Measurements from ENCODE around the gene AIMP1. TPM values are rescaled to one million over a fixed set of nuclear protein-coding genes. Genes with fewer than 3 reads are reported as not detected.

Gene AIMP1
- total RNA-seq, 2 experiments from 2014 or later = 49.5 to 52.4 TPM

- ChIA-PET POLR2A (no interaction called here), CTCF (no interaction called here)
- no peak overlapping the region for H3K4me3 Mint-ChIP-seq
- no peaks in the 10 kb centered on the region for H3K27me3 Mint-ChIP-seq
- H3K9me3 Mint-ChIP-seq = peaks cover 14% of the 10 kb centered on the region
- no peak overlapping the region for H3K27ac Mint-ChIP-seq
- peaks cover 72% of the 10 kb centered on the region for H3K36me3 Mint-ChIP-seq (ENCODE audit: low read depth)
- no peak for DNase-seq
- H3K4me1 Mint-ChIP-seq = peaks cover 18% of the 10 kb centered on the region
These were observed 24.4 kb downstream of the AIMP1 start for GRCh38 chr4:106340774-106341173.

GRCh38 chr4:106343865-106344646, 27.7 kb downstream of the AIMP1 start:
- no peak overlapping the region for H3K27ac Mint-ChIP-seq
- peaks cover 61% of the 10 kb centered on the region for H3K36me3 Mint-ChIP-seq (ENCODE audit: low read depth)
- H3K27me3 Mint-ChIP-seq = no peaks in the 10 kb centered on the region
- DNase-seq = no peak
- ChIA-PET POLR2A (no interaction called here), CTCF (no interaction called here)
- no peak overlapping the region for H3K4me3 Mint-ChIP-seq
- H3K9me3 Mint-ChIP-seq = peaks cover 7% of the 10 kb centered on the region
- H3K4me1 Mint-ChIP-seq = peaks cover 18% of the 10 kb centered on the region

- ChIA-PET CTCF (no interaction called here), POLR2A (no interaction called here)
- Mint-ChIP-seq H3K27ac (no peak overlapping the region), H3K27me3 (no peaks in the 10 kb centered on the region), H3K36me3 (ENCODE audit: low read depth) (peaks cover 59% of the 10 kb centered on the region), H3K4me3 (no peak overlapping the region), H3K9me3 (peaks cover 7% of the 10 kb centered on the region), H3K4me1 (peaks cover 18% of the 10 kb centered on the region)
- DNase-seq = no peak
These were observed 28.3 kb downstream of the AIMP1 start for GRCh38 chr4:106344647-106344970.

GRCh38 chr4:106347167-106347566, 30.8 kb downstream of the AIMP1 start:
- no peak overlapping the region for H3K27ac Mint-ChIP-seq
- DNase-seq = no peak
- no peaks in the 10 kb centered on the region for H3K27me3 Mint-ChIP-seq
- POLR2A ChIA-PET = interaction anchor here (1.3 kb wide), 1 partner anchor 31 kb away, joined by 3 read pairs; the partner anchor contains the start of gene TBCK
- CTCF ChIA-PET = interaction anchor here (1.4 kb wide), 1 partner anchor 81 kb away, joined by 3 read pairs; no protein-coding TSS in a partner anchor
- H3K36me3 Mint-ChIP-seq (ENCODE audit: low read depth) = peaks cover 42% of the 10 kb centered on the region
- peaks cover 1% of the 10 kb centered on the region for H3K4me1 Mint-ChIP-seq
- H3K9me3 Mint-ChIP-seq = no peaks in the 10 kb centered on the region
- no peak overlapping the region for H3K4me3 Mint-ChIP-seq

GRCh38 chr4:106351016-106351415, 34.7 kb downstream of the AIMP1 start:
- no peaks in the 10 kb centered on the region for H3K27me3 Mint-ChIP-seq
- ChIA-PET CTCF (no interaction called here), POLR2A (no interaction called here)
- no peak overlapping the region for H3K4me3 Mint-ChIP-seq
- H3K4me1 Mint-ChIP-seq = no peaks in the 10 kb centered on the region
- DNase-seq = no peak
- peaks cover 29% of the 10 kb centered on the region for H3K36me3 Mint-ChIP-seq (ENCODE audit: low read depth)
- H3K27ac Mint-ChIP-seq = no peak overlapping the region
- no peaks in the 10 kb centered on the region for H3K9me3 Mint-ChIP-seq

- no peaks in the 10 kb centered on the region for H3K4me1 Mint-ChIP-seq
- no peak overlapping the region for H3K4me3 Mint-ChIP-seq
- CTCF ChIA-PET = interaction anchor here (1.1 kb wide), 1 partner anchor 25 kb away, joined by 3 read pairs; no protein-coding TSS in a partner anchor
- no peaks in the 10 kb centered on the region for H3K9me3 Mint-ChIP-seq
- POLR2A ChIA-PET = no interaction called here
- no peak for DNase-seq
- H3K36me3 Mint-ChIP-seq (ENCODE audit: low read depth) = peaks cover 13% of the 10 kb centered on the region
- no peak overlapping the region for H3K27ac Mint-ChIP-seq
- H3K27me3 Mint-ChIP-seq = no peaks in the 10 kb centered on the region
These were observed 37.4 kb downstream of the AIMP1 start for GRCh38 chr4:106353786-106354185.

GRCh38 chr4:106355193-106355592, 38.8 kb downstream of the AIMP1 start:
- DNase-seq = no peak
- CTCF ChIA-PET = no interaction called here
- POLR2A ChIA-PET = no interaction called here
- no peaks in the 10 kb centered on the region for H3K4me1 Mint-ChIP-seq
- peaks cover 8% of the 10 kb centered on the region for H3K36me3 Mint-ChIP-seq (ENCODE audit: low read depth)
- no peaks in the 10 kb centered on the region for H3K9me3 Mint-ChIP-seq
- H3K27ac Mint-ChIP-seq = no peak overlapping the region
- no peak overlapping the region for H3K4me3 Mint-ChIP-seq
- no peaks in the 10 kb centered on the region for H3K27me3 Mint-ChIP-seq

- Mint-ChIP-seq H3K36me3 (ENCODE audit: low read depth) (no peaks in the 10 kb centered on the region), H3K9me3 (no peaks in the 10 kb centered on the region), H3K4me1 (no peaks in the 10 kb centered on the region), H3K27me3 (peaks cover 3% of the 10 kb centered on the region), H3K4me3 (no peak overlapping the region), H3K27ac (no peak overlapping the region)
- ChIA-PET POLR2A (no interaction called here), CTCF (no interaction called here)
- DNase-seq = no peak
These were observed 42.5 kb downstream of the AIMP1 start for GRCh38 chr4:106358899-106359298.

GRCh38 chr4:106362086-106362825, 45.9 kb downstream of the AIMP1 start:
- CTCF ChIA-PET = no interaction called here
- no peaks in the 10 kb centered on the region for H3K4me1 Mint-ChIP-seq

GRCh38 chr4:106364282-106364681, 47.9 kb downstream of the AIMP1 start:
- Mint-ChIP-seq H3K36me3 (ENCODE audit: low read depth) (no peaks in the 10 kb centered on the region), H3K27me3 (peaks cover 3% of the 10 kb centered on the region), H3K4me3 (no peak overlapping the region), H3K27ac (no peak overlapping the region), H3K9me3 (no peaks in the 10 kb centered on the region), H3K4me1 (no peaks in the 10 kb centered on the region)
- ChIA-PET POLR2A (no interaction called here), CTCF (no interaction called here)
- DNase-seq = no peak

More at GRCh38 chr4:106362086-106362825, 45.9 kb downstream of the AIMP1 start:
- Mint-ChIP-seq H3K27ac (no peak overlapping the region), H3K4me3 (no peak overlapping the region), H3K27me3 (peaks cover 3% of the 10 kb centered on the region), H3K36me3 (ENCODE audit: low read depth) (no peaks in the 10 kb centered on the region), H3K9me3 (no peaks in the 10 kb centered on the region)
- POLR2A ChIA-PET = no interaction called here
- no peak for DNase-seq

GRCh38 chr4:106365613-106366012, 49.3 kb downstream of the AIMP1 start:
- H3K27me3 Mint-ChIP-seq = peaks cover 8% of the 10 kb centered on the region
- H3K4me1 Mint-ChIP-seq = no peaks in the 10 kb centered on the region
- H3K27ac Mint-ChIP-seq = no peak overlapping the region
- CTCF ChIA-PET = interaction anchor here (0.8 kb wide), 1 partner anchor 150 kb away, joined by 3 read pairs; no protein-coding TSS in a partner anchor
- no peak for DNase-seq
- H3K9me3 Mint-ChIP-seq = no peaks in the 10 kb centered on the region
- no peaks in the 10 kb centered on the region for H3K36me3 Mint-ChIP-seq (ENCODE audit: low read depth)
- H3K4me3 Mint-ChIP-seq = no peak overlapping the region
- POLR2A ChIA-PET = no interaction called here

- Mint-ChIP-seq H3K4me1 (no peaks in the 10 kb centered on the region), H3K27ac (no peak overlapping the region)
- CTCF ChIA-PET = no interaction called here
These were observed 49.7 kb downstream of the AIMP1 start for GRCh38 chr4:106366026-106366425.

GRCh38 chr4:106367072-106367471, 50.7 kb downstream of the AIMP1 start:
- Mint-ChIP-seq H3K27ac (no peak overlapping the region), H3K9me3 (no peaks in the 10 kb centered on the region), H3K36me3 (ENCODE audit: low read depth) (no peaks in the 10 kb centered on the region), H3K27me3 (peaks cover 11% of the 10 kb centered on the region), H3K4me3 (no peak overlapping the region), H3K4me1 (no peaks in the 10 kb centered on the region)
- no peak for DNase-seq
- CTCF ChIA-PET = no interaction called here
- POLR2A ChIA-PET = no interaction called here

More at GRCh38 chr4:106366026-106366425, 49.7 kb downstream of the AIMP1 start:
- Mint-ChIP-seq H3K27me3 (peaks cover 8% of the 10 kb centered on the region), H3K9me3 (no peaks in the 10 kb centered on the region), H3K36me3 (ENCODE audit: low read depth) (no peaks in the 10 kb centered on the region), H3K4me3 (no peak overlapping the region)
- no peak for DNase-seq
- POLR2A ChIA-PET = no interaction called here

GRCh38 chr4:106368678-106369077, 52.3 kb downstream of the AIMP1 start, which contains the start of gene GIMD1:
Gene GIMD1, minus strand, starts transcription at chr4:106368778. Its CDS starts 1,343 bp downstream, at chr4:106367435.
- POLR2A ChIA-PET = no interaction called here
- Mint-ChIP-seq H3K9me3 (no peaks in the 10 kb centered on the region), H3K36me3 (ENCODE audit: low read depth) (no peaks in the 10 kb centered on the region), H3K27ac (no peak within 1 kb of the TSS), H3K4me1 (no peaks in the 10 kb centered on the region), H3K27me3 (peaks cover 11% of the 10 kb centered on the region), H3K4me3 (no peak within 1 kb of the TSS)
- CTCF ChIA-PET = interaction anchor here (1.1 kb wide), 1 partner anchor 134 kb away, joined by 3 read pairs; no protein-coding TSS in a partner anchor
- DNase-seq = no peak

All from activated CD4-positive, alpha-beta memory T cell treated with anti-CD3 and anti-CD28 coated beads, Interleukin-2, amount 10 ng/mL, durations not matched to agents 7 days and 5 days (primary cell).